K562 (cell line): ENCODE results near the gene BLM. TPM values are rescaled to one million over a fixed set of nuclear protein-coding genes. Genes with fewer than 3 reads are reported as not detected.

ENCODE experiments used
- ATAC-seq: fragments of 200-7000 bp; cut with Tn5 transposase; 3 replicates; pipeline ENCODE4 v1.9.1; 2020; ENCODE audit warnings: moderate library complexity
- BruUV-seq: library from RNA; stranded (reverse); fragments of 400-500 nt; replicated peaks from 2 replicates; lab custom pipeline; 2021; lab: Mats Ljungman, UMichigan
- CTCF ChIA-PET: fragments of 300-600 bp; formaldehyde crosslinking; extraction: SDS; loops from one replicate; lab custom pipeline; 2021; ENCODE audit warnings: low intra/inter-chr PET ratio; lab: Yijun Ruan, JAX
- POLR2A ChIA-PET: fragments of 300-600, 350-650 bp; sonication (Branson Sonifier 250); formaldehyde crosslinking; extraction: SDS; loops from one replicate; lab custom pipeline; 2021; ENCODE audit warnings: antibody characterized with exemption, inconsistent platforms; lab: Yijun Ruan, JAX
- DNase-seq, 4 experiments: peaks; one replicate each; pipeline versions ENCODE4 v3.0.0 to v3.0.0-alpha.2; 2011 to 2018; ENCODE audit warnings: low spot score in 3 of 4, mixed read lengths in 3 of 4; ENCODE audit errors: extremely low read depth in 1 of 4
- FAIRE-seq: peaks from 2 replicates; lab custom pipeline; 2011; peaks lifted over from hg19 to GRCh38; lab: Jason Lieb, UNC
- H2AFZ ChIP-seq: 2 replicates; pipeline ENCODE4 v1.6.0; 2011; ENCODE audit warnings: low read depth, low read length, control low read depth, inconsistent platforms
- H3K27ac ChIP-seq: fragments of 200-600 bp; 3 replicates; pipeline ENCODE4 v1.8.0; 2011; ENCODE audit warnings: low read depth, mild to moderate bottlenecking, control low read depth, inconsistent platforms, low read length, moderate library complexity, mixed read lengths; ENCODE audit errors: extremely low read depth
- H3K27me3 ChIP-seq, 2 experiments: fragments of 300-600 bp in 1 of 2; 2 replicates in 1 of 2; 3 replicates in 1 of 2; pipeline versions ENCODE4 v1.6.0 to v1.8.0; 2011; ENCODE audit warnings: inconsistent platforms in 2 of 2, low read length in 2 of 2, mild to moderate bottlenecking in 1 of 2, mixed read lengths in 1 of 2, moderate library complexity in 1 of 2; ENCODE audit not compliant: control insufficient read depth in 2 of 2, insufficient read depth in 2 of 2
- H3K36me3 ChIP-seq: fragments of 300-600 bp; 3 replicates; pipeline ENCODE4 v1.8.0; 2011; ENCODE audit warnings: mild to moderate bottlenecking, low read length, inconsistent platforms; ENCODE audit not compliant: control insufficient read depth, insufficient read depth
- H3K4me1 ChIP-seq, 2 experiments: fragments of 200-600 bp in 1 of 2; replicated peaks in 1 of 2; 2 replicates in 1 of 2; 3 replicates in 1 of 2; pipeline versions ENCODE4 v1.5.1 to v1.8.0; 2011; ENCODE audit warnings: inconsistent platforms in 2 of 2, low read length in 2 of 2, mild to moderate bottlenecking in 1 of 2, mixed read lengths in 1 of 2, moderate library complexity in 1 of 2; ENCODE audit not compliant: control insufficient read depth in 2 of 2, insufficient read depth in 2 of 2
- H3K4me2 ChIP-seq: 2 replicates; pipeline ENCODE4 v1.6.1; 2011; ENCODE audit warnings: low read length, control low read depth, inconsistent platforms, mixed read lengths; ENCODE audit not compliant: insufficient read depth
- H3K4me3 ChIP-seq: fragments of 200-600 bp; sonication (generic), shearing (Covaris generic); 2 replicates; pipeline ENCODE4 v1.5.1; 2016; ENCODE audit warnings: control low read depth, inconsistent platforms
- H3K79me2 ChIP-seq: fragments of 200-600 bp; 3 replicates; pipeline ENCODE4 v1.8.0; 2011; ENCODE audit warnings: low read length, inconsistent platforms; ENCODE audit not compliant: control insufficient read depth, insufficient read depth
- H3K9ac ChIP-seq, 2 experiments: 2 replicates each; pipeline versions ENCODE4 v1.6.0 to v1.6.1; 2011; ENCODE audit warnings: low read depth in 2 of 2, low read length in 2 of 2, control low read depth in 1 of 2, inconsistent platforms in 1 of 2, mild to moderate bottlenecking in 1 of 2, mixed read lengths in 1 of 2; ENCODE audit not compliant: insufficient read depth in 1 of 2
- H3K9me1 ChIP-seq: one replicate; pipeline ENCODE4 v1.6.0; 2011; ENCODE audit warnings: inconsistent platforms, mild to moderate bottlenecking, low read length, moderate library complexity; ENCODE audit not compliant: control insufficient read depth, insufficient read depth
- H3K9me3 ChIP-seq: replicated peaks from 2 replicates; pipeline ENCODE4 v1.5.1; 2011; ENCODE audit warnings: low read depth, low read length, inconsistent platforms; ENCODE audit not compliant: control insufficient read depth, insufficient read depth
- H4K20me1 ChIP-seq: replicated peaks from 2 replicates; pipeline ENCODE4 v1.6.1; 2011; ENCODE audit warnings: low read length, inconsistent platforms, mixed read lengths; ENCODE audit not compliant: control insufficient read depth, insufficient read depth
- ATF3 ChIP-seq, 2 experiments: fragments of 450-650 bp in 1 of 2; sonication (generic) in 1 of 2; formaldehyde crosslinking in 1 of 2; IDR thresholded peaks in 1 of 2; conservative IDR thresholded peaks in 1 of 2; 2 replicates each; pipeline versions ENCODE4 v1.6.1 to v1.8.1; 2016 to 2023; ENCODE audit warnings: mild to moderate bottlenecking in 2 of 2, moderate library complexity in 2 of 2, inconsistent platforms in 1 of 2, missing genetic modification reagents in 1 of 2
- CEBPG ChIP-seq, 3 experiments: fragments of 200-800 bp in 1 of 3; sonication (Bioruptor generic) in 1 of 3; sonication (generic) in 1 of 3; formaldehyde crosslinking in 1 of 3; IDR thresholded peaks in 2 of 3; conservative IDR thresholded peaks in 1 of 3; 2 replicates each; pipeline versions ENCODE4 v1.6.1 to v1.8.0; 2016 to 2022; ENCODE audit warnings: missing compliant biosample characterization in 2 of 3, missing genetic modification characterization in 2 of 3, mild to moderate bottlenecking in 1 of 3, missing genetic modification reagents in 1 of 3
- DLX4 ChIP-seq: fragments of 250-450 bp; sonication (Bioruptor Pico); IDR thresholded peaks from 2 replicates; pipeline ENCODE4 v1.6.1; 2021; ENCODE audit warnings: mild to moderate bottlenecking
- MLLT1 ChIP-seq, 2 experiments: fragments of 450-650 bp; IDR thresholded peaks; 2 replicates each; pipeline ENCODE4 v1.6.1; 2016
- SPI1 ChIP-seq: IDR thresholded peaks from 2 replicates; pipeline ENCODE4 v1.6.1; 2011; ENCODE audit warnings: low read depth, low read length, control low read depth, borderline replicate concordance
- TEAD2 ChIP-seq: fragments of 450-650 bp; IDR thresholded peaks from 2 replicates; pipeline ENCODE4 v1.6.1; 2016; ENCODE audit warnings: missing genetic modification characterization, control low read depth, missing compliant biosample characterization
- THRAP3 ChIP-seq: fragments of 450-650 bp; IDR thresholded peaks from 2 replicates; pipeline ENCODE4 v1.6.1; 2016; ENCODE audit warnings: mild to moderate bottlenecking, inconsistent platforms, borderline replicate concordance
- ZBTB33 ChIP-seq: sonication (generic); formaldehyde crosslinking; IDR thresholded peaks from 2 replicates; pipeline ENCODE4 v1.8.1; 2023; ENCODE audit warnings: mild to moderate bottlenecking, missing genetic modification reagents
- WGBS: fragments of 100-300 bp; shearing (Covaris generic); methylation state at CpG from one replicate; pipeline ENCODE4 v1.1.6; 2016; ENCODE audit warnings: low coverage, mixed read lengths; ENCODE audit not compliant: insufficient coverage; ENCODE audit errors: missing lambda C conversion rate; 5-methylcytosine and 5-hydroxymethylcytosine counted together
- in situ Hi-C: fragments of 300-500 bp; cut with MboI; formaldehyde crosslinking; loops from 4 replicates; pipeline ENCODE4 v1.15.0; 2018; ENCODE audit warnings: inconsistent platforms, mixed read lengths
- intact Hi-C: fragments of 100-400 bp; cut with micrococcal nuclease; formaldehyde crosslinking; loops from 2 replicates; pipeline ENCODE4 v1.14.2; 2022
- polyA plus RNA-seq, 8 experiments: library from polyadenylated mRNA; depleted of rRNA in 4 of 8; stranded (reverse) in 5 of 8; unstranded in 3 of 8; fragments of >200 nt; fragmentation: Nextera tagmentation in 2 of 8; fragmentation: Illumina TruSeq in 1 of 8; extraction: Ambion mirVana in 2 of 8; extraction: Trizol in 1 of 8; gene quantifications; 2 replicates each; pipeline versions ENCODE4 v1.2.1 to v1.2.3, GENCODE V29; 2011 to 2014; ENCODE audit warnings: inconsistent platforms in 1 of 8, missing spikeins in 1 of 8
- total RNA-seq, 7 experiments: library from RNA; depleted of rRNA in 6 of 7; stranded (reverse); fragments of >200 nt in 6 of 7; fragmentation: Illumina TruSeq in 2 of 7; extraction: Trizol in 2 of 7; gene quantifications; 2 replicates each; pipeline versions ENCODE4 v1.2.1 to v1.2.3, GENCODE V29; 2011 to 2021; ENCODE audit warnings: low replicate concordance in 1 of 7

The BLM gene
- total and polyA plus RNA-seq, 9 of the 15 experiments (the other 6 are each of a cell fraction or from before 2014, with no cell fraction given): 21.0 to 56.0 (median 43.9) TPM

GRCh38 chr15:90860942-90861675, 144.0 kb downstream of the BLM start:
- BruUV-seq: no TSS peak
- Histone ChIP-seq H3K36me3 (no peaks in the 10 kb centered on the region), H3K27me3 (no peaks in the 10 kb centered on the region), H3K4me3 (no peak overlapping the region), H3K4me1 (peaks cover 24 to 32% of the 10 kb centered on the region in 2 experiments), H3K27ac (no peak overlapping the region), H3K9ac (no peak overlapping the region), H3K9me3 (no peaks in the 10 kb centered on the region), H2AFZ (no peak overlapping the region), H4K20me1 (no peaks in the 10 kb centered on the region), H3K79me2 (no peaks in the 10 kb centered on the region), H3K4me2 (no peak overlapping the region), H3K9me1 (no peaks in the 10 kb centered on the region)
- no peak for DNase-seq
- no peak for ATAC-seq
- intact Hi-C loops: no loop called here
- TF ChIP-seq ATF3 (IDR thresholded peaks at IDR 0.05) (peak; percentile 44), ATF3 (CRISPR knock-in tag; conservative IDR thresholded peaks at IDR 0.05) (no peak), THRAP3 (0 out of 2 replicates have a peak, but pooled peaks have one; percentile 27), DLX4 (CRISPR knock-in tag) (no peak), TEAD2 (no peak), CEBPG (CRISPR knock-in tag; IDR thresholded peaks at IDR 0.05) (no peak; the same call in 1 of the 2 replicates), CEBPG (tag; conservative IDR thresholded peaks at IDR 0.05 in 1 of 2, IDR thresholded peaks at IDR 0.05 in 1 of 2) (peak in 1 of 2 experiments; percentile 50; a peak in 1 of 4 replicates), SPI1 (no peak), ZBTB33 (CRISPR knock-in tag) (peak; percentile 88), MLLT1 (IDR thresholded peaks at IDR 0.05) (peak in 1 of 2 experiments; percentile 53; a peak in 1 of 4 replicates)
- FAIRE-seq: peak; percentile 51
- ChIA-PET POLR2A (no interaction called here), CTCF (no interaction called here)
- in situ Hi-C loops: no loop called here
- 88% methylated on average over 14 of the region's 14 CpGs for WGBS
